ENCODE data around the gene CPNE6.

CPNE6 gene

GRCh38 chr14:24072881-24073877 lies 1.8 kb downstream of the CPNE6 start:
- Histone ChIP-seq H3K4me3 (ENCODE audit: low read length) (no peak overlapping the region), H3K36me3 (ENCODE audit: control insufficient read depth, insufficient read depth, low read length, severe bottlenecking) (no peaks in the 10 kb centered on the region), H3K9me3 (ENCODE audit: control insufficient read depth, low read length) (no peaks in the 10 kb centered on the region), H3K27me3 (replicated peaks; ENCODE audit: control insufficient read depth, insufficient read depth, low read length) (peaks cover 84% of the 10 kb centered on the region), H3K4me1 (ENCODE audit: control insufficient read depth, insufficient read depth, low read length) (no peaks in the 10 kb centered on the region), H3K9ac (ENCODE audit: low read length) (no peak overlapping the region)
- no peak for DNase-seq (ENCODE audit: low read depth)

- H3K27me3 ChIP-seq (replicated peaks; ENCODE audit: control insufficient read depth, insufficient read depth, low read length), result peaks cover 90% of the 10 kb centered on the region
- H3K4me1 ChIP-seq (ENCODE audit: control insufficient read depth, insufficient read depth, low read length), result no peaks in the 10 kb centered on the region
- H3K9me3 ChIP-seq (ENCODE audit: control insufficient read depth, low read length), result no peaks in the 10 kb centered on the region
- no peak overlapping the region for H3K9ac ChIP-seq (ENCODE audit: low read length)
- no peak for DNase-seq (ENCODE audit: low read depth)
- H3K4me3 ChIP-seq (ENCODE audit: low read length), result no peak overlapping the region
- no peaks in the 10 kb centered on the region for H3K36me3 ChIP-seq (ENCODE audit: control insufficient read depth, insufficient read depth, low read length, severe bottlenecking)
Observed at GRCh38 chr14:24074625-24075484, 3.5 kb downstream of the CPNE6 start.

GRCh38 chr14:24075485-24076301 lies 4.3 kb downstream of the CPNE6 start:
- no peaks in the 10 kb centered on the region for H3K36me3 ChIP-seq (ENCODE audit: control insufficient read depth, insufficient read depth, low read length, severe bottlenecking)
- H3K27me3 ChIP-seq (replicated peaks; ENCODE audit: control insufficient read depth, insufficient read depth, low read length), result peaks cover 90% of the 10 kb centered on the region
- H3K4me3 ChIP-seq (ENCODE audit: low read length), result no peak overlapping the region
- no peak for DNase-seq (ENCODE audit: low read depth)
- no peak overlapping the region for H3K9ac ChIP-seq (ENCODE audit: low read length)
- no peaks in the 10 kb centered on the region for H3K9me3 ChIP-seq (ENCODE audit: control insufficient read depth, low read length)
- H3K4me1 ChIP-seq (ENCODE audit: control insufficient read depth, insufficient read depth, low read length), result peaks cover 3% of the 10 kb centered on the region

GRCh38 chr14:24076302-24076601 lies 4.9 kb downstream of the CPNE6 start:
- Histone ChIP-seq H3K9ac (ENCODE audit: low read length) (no peak overlapping the region), H3K36me3 (ENCODE audit: control insufficient read depth, insufficient read depth, low read length, severe bottlenecking) (no peaks in the 10 kb centered on the region)

GRCh38 chr14:24077086-24077485 lies 5.7 kb downstream of the CPNE6 start:
- DNase-seq (ENCODE audit: low read depth), result no peak
- Histone ChIP-seq H3K36me3 (ENCODE audit: control insufficient read depth, insufficient read depth, low read length, severe bottlenecking) (no peaks in the 10 kb centered on the region), H3K9ac (ENCODE audit: low read length) (no peak overlapping the region), H3K27me3 (replicated peaks; ENCODE audit: control insufficient read depth, insufficient read depth, low read length) (peaks cover 86% of the 10 kb centered on the region), H3K9me3 (ENCODE audit: control insufficient read depth, low read length) (no peaks in the 10 kb centered on the region), H3K4me1 (ENCODE audit: control insufficient read depth, insufficient read depth, low read length) (peaks cover 8% of the 10 kb centered on the region), H3K4me3 (ENCODE audit: low read length) (no peak overlapping the region)

More at GRCh38 chr14:24076302-24076601, 4.9 kb downstream of the CPNE6 start:
- no peak for DNase-seq (ENCODE audit: low read depth)
- Histone ChIP-seq H3K4me3 (ENCODE audit: low read length) (no peak overlapping the region), H3K4me1 (ENCODE audit: control insufficient read depth, insufficient read depth, low read length) (peaks cover 8% of the 10 kb centered on the region), H3K9me3 (ENCODE audit: control insufficient read depth, low read length) (no peaks in the 10 kb centered on the region), H3K27me3 (replicated peaks; ENCODE audit: control insufficient read depth, insufficient read depth, low read length) (peaks cover 87% of the 10 kb centered on the region)

GRCh38 chr14:24078146-24078545 lies 6.8 kb downstream of the CPNE6 start:
- Histone ChIP-seq H3K9ac (ENCODE audit: low read length) (no peak overlapping the region), H3K4me3 (ENCODE audit: low read length) (no peak overlapping the region), H3K36me3 (ENCODE audit: control insufficient read depth, insufficient read depth, low read length, severe bottlenecking) (no peaks in the 10 kb centered on the region), H3K27me3 (replicated peaks; ENCODE audit: control insufficient read depth, insufficient read depth, low read length) (peaks cover 85% of the 10 kb centered on the region), H3K9me3 (ENCODE audit: control insufficient read depth, low read length) (no peaks in the 10 kb centered on the region), H3K4me1 (ENCODE audit: control insufficient read depth, insufficient read depth, low read length) (peaks cover 8% of the 10 kb centered on the region)
- DNase-seq (ENCODE audit: low read depth), result no peak

- Histone ChIP-seq H3K9ac (ENCODE audit: low read length) (no peak overlapping the region), H3K9me3 (ENCODE audit: control insufficient read depth, low read length) (no peaks in the 10 kb centered on the region), H3K4me1 (ENCODE audit: control insufficient read depth, insufficient read depth, low read length) (peaks cover 8% of the 10 kb centered on the region), H3K4me3 (ENCODE audit: low read length) (no peak overlapping the region), H3K27me3 (replicated peaks; ENCODE audit: control insufficient read depth, insufficient read depth, low read length) (peaks cover 79% of the 10 kb centered on the region), H3K36me3 (ENCODE audit: control insufficient read depth, insufficient read depth, low read length, severe bottlenecking) (no peaks in the 10 kb centered on the region)
- no peak for DNase-seq (ENCODE audit: low read depth)
Observed at GRCh38 chr14:24079491-24080141, 8.3 kb downstream of the CPNE6 start.

- Histone ChIP-seq H3K27me3 (replicated peaks; ENCODE audit: control insufficient read depth, insufficient read depth, low read length) (peaks cover 74% of the 10 kb centered on the region), H3K9ac (ENCODE audit: low read length) (no peak overlapping the region), H3K9me3 (ENCODE audit: control insufficient read depth, low read length) (no peaks in the 10 kb centered on the region), H3K36me3 (ENCODE audit: control insufficient read depth, insufficient read depth, low read length, severe bottlenecking) (no peaks in the 10 kb centered on the region), H3K4me1 (ENCODE audit: control insufficient read depth, insufficient read depth, low read length) (peaks cover 8% of the 10 kb centered on the region), H3K4me3 (ENCODE audit: low read length) (no peak overlapping the region)
- no peak for DNase-seq (ENCODE audit: low read depth)
Observed at GRCh38 chr14:24080142-24080530, 8.8 kb downstream of the CPNE6 start.

GRCh38 chr14:24080888-24081738 lies 9.8 kb downstream of the CPNE6 start:
- no peaks in the 10 kb centered on the region for H3K36me3 ChIP-seq (ENCODE audit: control insufficient read depth, insufficient read depth, low read length, severe bottlenecking)
- H3K4me1 ChIP-seq (ENCODE audit: control insufficient read depth, insufficient read depth, low read length), result peaks cover 8% of the 10 kb centered on the region
- peaks cover 67% of the 10 kb centered on the region for H3K27me3 ChIP-seq (replicated peaks; ENCODE audit: control insufficient read depth, insufficient read depth, low read length)
- H3K9ac ChIP-seq (ENCODE audit: low read length), result peak overlapping the region; percentile 42
- peak; percentile 66 for DNase-seq (ENCODE audit: low read depth)
- H3K4me3 ChIP-seq (ENCODE audit: low read length), result peak overlapping the region; percentile 78
- H3K9me3 ChIP-seq (ENCODE audit: control insufficient read depth, low read length), result no peaks in the 10 kb centered on the region

- H3K36me3 ChIP-seq (ENCODE audit: control insufficient read depth, insufficient read depth, low read length, severe bottlenecking), result no peaks in the 10 kb centered on the region
- H3K4me1 ChIP-seq (ENCODE audit: control insufficient read depth, insufficient read depth, low read length), result peaks cover 8% of the 10 kb centered on the region
- no peak overlapping the region for H3K9ac ChIP-seq (ENCODE audit: low read length)
- H3K4me3 ChIP-seq (ENCODE audit: low read length), result peak overlapping the region; percentile 78
- peaks cover 65% of the 10 kb centered on the region for H3K27me3 ChIP-seq (replicated peaks; ENCODE audit: control insufficient read depth, insufficient read depth, low read length)
- no peaks in the 10 kb centered on the region for H3K9me3 ChIP-seq (ENCODE audit: control insufficient read depth, low read length)
- DNase-seq (ENCODE audit: low read depth), result no peak
Observed at GRCh38 chr14:24081739-24082211, 10.4 kb downstream of the CPNE6 start.
